ENCODE measurements around the gene FBF1. TPM values are rescaled to one million over a fixed set of nuclear protein-coding genes. Genes with fewer than 3 reads are reported as not detected.

The FBF1 gene
- total and polyA plus RNA-seq, 2 experiments from 2014 or later, result 11.8 to 13.8 TPM

DNA sequence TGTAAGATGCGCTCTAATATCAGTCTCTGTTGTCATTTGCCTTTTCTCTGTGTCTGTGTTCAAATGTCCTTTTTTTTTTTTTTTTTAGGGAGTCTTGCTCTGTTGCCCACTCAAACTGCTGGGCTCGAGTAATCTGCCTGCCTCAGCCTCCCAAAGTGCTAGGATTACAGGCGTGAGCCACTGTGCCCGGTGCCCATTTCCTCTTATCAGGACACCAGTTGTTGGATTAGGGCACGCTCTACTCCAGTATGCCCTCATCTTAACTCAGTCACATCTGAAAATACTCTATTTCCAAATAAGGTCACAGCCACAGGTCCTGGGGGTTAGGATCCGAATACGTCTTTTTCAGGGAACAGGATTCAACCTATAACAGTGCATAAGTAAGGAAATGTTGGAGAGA, 60.6 kb downstream of the FBF1 start:
- TF ChIP-seq, protein P1, sequence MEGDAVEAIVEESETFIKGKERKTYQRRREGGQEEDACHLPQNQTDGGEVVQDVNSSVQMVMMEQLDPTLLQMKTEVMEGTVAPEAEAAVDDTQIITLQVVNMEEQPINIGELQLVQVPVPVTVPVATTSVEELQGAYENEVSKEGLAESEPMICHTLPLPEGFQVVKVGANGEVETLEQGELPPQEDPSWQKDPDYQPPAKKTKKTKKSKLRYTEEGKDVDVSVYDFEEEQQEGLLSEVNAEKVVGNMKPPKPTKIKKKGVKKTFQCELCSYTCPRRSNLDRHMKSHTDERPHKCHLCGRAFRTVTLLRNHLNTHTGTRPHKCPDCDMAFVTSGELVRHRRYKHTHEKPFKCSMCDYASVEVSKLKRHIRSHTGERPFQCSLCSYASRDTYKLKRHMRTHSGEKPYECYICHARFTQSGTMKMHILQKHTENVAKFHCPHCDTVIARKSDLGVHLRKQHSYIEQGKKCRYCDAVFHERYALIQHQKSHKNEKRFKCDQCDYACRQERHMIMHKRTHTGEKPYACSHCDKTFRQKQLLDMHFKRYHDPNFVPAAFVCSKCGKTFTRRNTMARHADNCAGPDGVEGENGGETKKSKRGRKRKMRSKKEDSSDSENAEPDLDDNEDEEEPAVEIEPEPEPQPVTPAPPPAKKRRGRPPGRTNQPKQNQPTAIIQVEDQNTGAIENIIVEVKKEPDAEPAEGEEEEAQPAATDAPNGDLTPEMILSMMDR (IDR thresholded peaks at IDR 0.05; ENCODE audit: low read depth, low read length), result no peak
- no peak for DNase-seq (ENCODE audit: low read depth in 1 of 2, low spot score in 1 of 2)
- H3K27ac ChIP-seq, result no peak overlapping the region
- H3K9me3 ChIP-seq (ENCODE audit: low read depth), result no peaks in the 10 kb centered on the region
- no peaks in the 10 kb centered on the region for H3K36me3 ChIP-seq
- no peaks in the 10 kb centered on the region for H3K4me1 ChIP-seq (ENCODE audit: low read depth)
- H3K27me3 ChIP-seq, result peaks cover 30% of the 10 kb centered on the region
- H3K4me3 ChIP-seq, result no peak overlapping the region

DNA sequence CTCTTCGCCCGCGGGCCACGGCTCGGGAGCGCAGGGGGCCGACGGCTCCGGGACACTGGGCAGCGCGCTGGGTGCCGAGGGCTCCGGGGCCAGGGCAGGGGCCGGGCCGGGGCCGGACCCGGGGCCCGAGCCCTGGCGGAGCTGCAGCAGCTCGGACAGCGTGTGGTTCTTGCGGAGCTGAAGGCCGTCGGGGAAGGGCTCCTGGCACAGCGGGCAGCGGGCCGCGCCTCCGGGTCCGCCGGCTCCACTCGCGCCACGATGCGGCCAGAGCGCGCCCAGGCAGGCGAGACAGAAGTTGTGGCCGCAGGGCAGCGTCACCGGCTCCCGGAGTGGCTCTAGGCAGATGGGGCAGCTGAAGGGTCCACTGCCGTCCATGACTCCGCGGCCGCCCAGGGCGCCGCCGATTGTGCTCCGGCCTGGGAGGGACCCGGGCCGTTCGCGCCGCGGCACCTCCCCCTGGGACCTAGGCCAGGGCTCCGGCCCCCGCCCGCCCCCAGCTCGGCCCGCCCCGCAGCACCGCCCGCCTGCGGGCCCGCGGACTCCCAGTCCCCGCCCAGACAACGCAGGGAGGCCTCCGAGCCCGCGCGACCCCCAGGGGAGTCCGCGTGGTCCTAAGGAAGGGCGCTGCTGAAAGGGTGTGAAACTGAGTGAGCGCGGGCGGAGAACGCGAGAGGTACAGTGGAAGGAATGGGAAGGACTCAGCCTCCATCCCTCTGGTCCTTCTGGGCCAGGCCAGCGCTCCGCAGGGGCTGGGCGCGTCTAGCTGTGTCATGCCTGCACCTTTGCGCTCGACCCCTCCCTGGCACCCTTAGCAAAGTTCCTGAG, 62.5 kb downstream of the FBF1 start, which contains the start of gene TRIM47:
Gene TRIM47, minus strand, starts transcription at position 408 of the 825 bp plus-strand sequence. Its CDS starts 33 bp downstream, at position 375.
- peak; percentile 49 to 89 for DNase-seq (ENCODE audit: low read depth in 1 of 2, low spot score in 1 of 2)
- peaks cover 3% of the 10 kb centered on the region for H3K4me1 ChIP-seq (ENCODE audit: low read depth)
- TF ChIP-seq, protein P1 (IDR thresholded peaks at IDR 0.05; ENCODE audit: low read depth, low read length), result peak; percentile 23
- no peak within 1 kb of the TSS for H3K27ac ChIP-seq
- H3K36me3 ChIP-seq, result no peaks in the 10 kb centered on the region
- no peaks in the 10 kb centered on the region for H3K9me3 ChIP-seq (ENCODE audit: low read depth)
- peak within 1 kb of the TSS; percentile 12 for H3K4me3 ChIP-seq
- H3K27me3 ChIP-seq, result peaks cover 30% of the 10 kb centered on the region

DNA sequence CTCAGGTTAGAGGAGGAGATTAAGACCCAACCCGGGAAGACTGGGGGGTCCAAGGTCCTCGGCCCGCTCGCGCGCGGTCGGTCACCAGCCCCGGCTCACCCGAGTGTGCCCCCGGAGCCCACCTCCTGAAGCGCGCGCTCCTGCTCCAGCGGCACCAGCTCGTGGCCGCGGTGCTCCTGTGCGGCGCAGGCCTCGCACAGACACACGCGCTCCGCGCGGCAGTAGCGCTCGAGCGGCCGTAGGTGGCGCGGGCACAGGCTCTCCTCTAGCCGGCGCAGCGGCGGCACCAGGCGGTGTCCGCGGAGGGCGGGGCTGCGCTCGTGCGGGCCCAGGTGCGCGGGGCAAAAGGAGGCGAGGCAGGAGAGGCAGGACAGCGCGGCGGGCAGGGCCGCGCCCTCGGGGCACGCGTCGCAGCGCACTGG, 63.1 kb downstream of the FBF1 start:
- Histone ChIP-seq H3K4me1 (ENCODE audit: low read depth) (peaks cover 9% of the 10 kb centered on the region), H3K4me3 (peak overlapping the region; percentile 12), H3K36me3 (no peaks in the 10 kb centered on the region), H3K9me3 (ENCODE audit: low read depth) (no peaks in the 10 kb centered on the region), H3K27me3 (peaks cover 30% of the 10 kb centered on the region), H3K27ac (no peak overlapping the region)
- TF ChIP-seq, protein P1 (IDR thresholded peaks at IDR 0.05; ENCODE audit: low read depth, low read length), result peak; percentile 43
- peak; percentile 78 to 81 for DNase-seq (ENCODE audit: low read depth in 1 of 2, low spot score in 1 of 2)

DNA sequence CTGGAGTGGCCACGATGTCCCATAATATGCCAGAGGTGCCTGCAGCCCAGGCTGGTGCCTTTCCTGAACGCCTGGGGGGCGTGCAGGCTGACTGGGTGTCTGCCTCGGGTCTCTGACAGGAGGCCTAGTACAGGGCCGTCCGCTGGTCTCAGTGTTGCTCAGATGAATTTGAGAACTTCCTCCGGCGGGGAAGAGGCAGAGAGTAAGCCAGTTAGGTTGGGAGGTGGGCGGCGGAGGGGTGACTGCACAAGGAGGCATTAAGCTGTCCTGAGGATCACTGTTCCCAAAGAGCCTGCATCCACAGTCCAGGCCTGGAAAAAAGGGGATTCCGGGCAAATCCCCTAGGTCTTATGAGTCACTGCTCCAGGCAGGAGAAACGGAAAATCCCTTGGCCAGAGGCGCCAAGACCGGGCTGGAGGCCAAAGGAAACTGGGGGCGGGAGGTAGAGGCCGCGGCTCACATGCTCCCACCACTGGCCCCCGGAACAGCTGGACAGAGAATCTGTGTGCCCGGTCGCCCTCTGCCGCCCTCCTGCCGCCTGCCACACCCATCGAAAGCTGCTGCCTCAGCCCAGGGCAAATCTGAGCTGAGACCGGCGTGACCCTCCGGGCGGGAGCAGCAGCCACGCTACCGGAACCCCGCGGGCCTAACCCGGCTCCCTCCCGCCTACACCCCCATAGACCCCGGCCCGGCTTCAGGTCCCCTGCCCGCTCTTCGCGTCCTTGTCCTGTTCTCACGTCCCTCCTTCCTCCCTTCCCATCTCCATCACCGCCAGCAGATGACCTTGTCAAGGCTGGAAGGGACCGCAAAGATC, 63.7 kb downstream of the FBF1 start:
- peak in 1 of 2 donors; percentile 97 for DNase-seq (ENCODE audit: low read depth in 1 of 2, low spot score in 1 of 2)
- H3K27me3 ChIP-seq, result peaks cover 30% of the 10 kb centered on the region
- TF ChIP-seq, protein P1 (IDR thresholded peaks at IDR 0.05; ENCODE audit: low read depth, low read length), result no peak
- H3K9me3 ChIP-seq (ENCODE audit: low read depth), result no peaks in the 10 kb centered on the region
- H3K4me1 ChIP-seq (ENCODE audit: low read depth), result peaks cover 15% of the 10 kb centered on the region
- peak overlapping the region; percentile 12 for H3K4me3 ChIP-seq
- H3K27ac ChIP-seq, result no peak overlapping the region
- no peaks in the 10 kb centered on the region for H3K36me3 ChIP-seq

DNA sequence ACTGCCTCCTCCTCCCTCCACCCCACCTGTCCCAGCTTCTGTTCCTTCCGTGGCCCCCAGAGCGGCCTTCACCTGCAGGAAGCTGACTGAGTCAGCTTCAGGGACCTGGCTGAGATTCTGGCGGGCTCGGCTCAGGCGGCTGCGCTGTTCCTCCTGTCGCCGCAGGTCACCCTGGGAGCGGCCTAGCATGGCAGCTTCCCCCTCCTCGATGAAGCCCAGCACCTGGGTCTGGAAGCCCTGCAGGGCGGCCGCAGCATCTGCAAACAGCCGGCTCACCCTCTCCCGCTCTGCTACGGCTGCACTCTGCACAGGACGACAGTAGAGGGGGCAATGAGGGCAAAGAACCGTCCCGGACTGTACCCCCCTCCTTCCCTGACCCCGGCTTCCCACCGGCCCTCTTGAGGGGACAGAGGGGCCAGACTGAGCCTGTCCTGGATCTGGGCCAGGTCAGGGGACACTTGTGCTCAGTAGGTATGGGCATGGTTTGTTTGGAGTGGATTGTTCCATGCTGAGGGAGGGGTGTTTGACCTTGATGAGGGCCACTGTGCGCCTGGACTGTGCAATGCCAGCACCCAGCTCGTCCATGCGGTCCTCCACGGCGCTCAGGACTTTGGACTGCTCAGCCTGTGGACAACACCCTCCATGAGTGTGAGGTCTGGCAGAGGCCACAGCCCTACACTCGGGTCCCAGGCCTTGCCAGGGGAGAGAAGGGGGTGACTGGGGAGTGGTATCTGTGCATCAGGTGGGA, 64.5 kb downstream of the FBF1 start:
- Histone ChIP-seq H3K4me3 (no peak overlapping the region), H3K27me3 (peaks cover 30% of the 10 kb centered on the region), H3K36me3 (no peaks in the 10 kb centered on the region), H3K4me1 (ENCODE audit: low read depth) (peaks cover 15% of the 10 kb centered on the region), H3K9me3 (ENCODE audit: low read depth) (no peaks in the 10 kb centered on the region), H3K27ac (no peak overlapping the region)
- no peak for DNase-seq (ENCODE audit: low read depth in 1 of 2, low spot score in 1 of 2)
- TF ChIP-seq, protein P1 (IDR thresholded peaks at IDR 0.05; ENCODE audit: low read depth, low read length), result peak; percentile 23
